ENCODE results near the gene CSMD2.

GRCh38 chr1:34100332-34100731, 64.7 kb downstream of the CSMD2 start:
- TF ChIP-seq TBP (IDR thresholded peaks at IDR 0.05; ENCODE audit: low read depth, low read length) (no peak), NRF1 (IDR thresholded peaks at IDR 0.05; ENCODE audit: low read depth, low read length) (no peak), EZH2 (IDR thresholded peaks at IDR 0.05; ENCODE audit: low read depth, low read length, severe bottlenecking) (no peak)
